Stomach (tissue), 9 donors: ENCODE measurements around the gene CFLAR. TPM values are rescaled to one million over a fixed set of nuclear protein-coding genes. Genes with fewer than 3 reads are reported as not detected.

Experiments
- DNase-seq, 2 donors: peaks; one replicate each; pipeline versions ENCODE4 v3.0.0 to v3.0.0-alpha.2; 2013 to 2019
- H3K27ac ChIP-seq, 5 donors: fragments of 200-600 bp in 4 of 5; sonication (generic) in 4 of 5; one replicate each; pipeline ENCODE4 v1.5.1; 2013 to 2019; ENCODE audit warnings: mild to moderate bottlenecking in 1 of 5, moderate library complexity in 1 of 5
- H3K27me3 ChIP-seq, 3 donors: fragments of 200-600 bp; sonication (generic); one replicate each; pipeline ENCODE4 v1.5.1; 2017 to 2019; ENCODE audit warnings: mixed run types in 1 of 3
- H3K36me3 ChIP-seq, 4 donors: fragments of 200-600 bp; sonication (generic); 1 replicate in 3 of 4; 2 replicates in 1 of 4; pipeline ENCODE4 v1.5.1; 2016 to 2019
- H3K4me1 ChIP-seq, 4 donors: fragments of 200-600 bp; sonication (generic); one replicate each; pipeline ENCODE4 v1.5.1; 2016 to 2019
- H3K4me3 ChIP-seq, 4 donors: fragments of 200-600 bp; sonication (generic) in 3 of 4; one replicate each; pipeline ENCODE4 v1.5.1; 2016 to 2019; ENCODE audit warnings: mild to moderate bottlenecking in 1 of 4
- H3K9me3 ChIP-seq, 4 donors: fragments of 200-600 bp; sonication (generic); one replicate each; pipeline ENCODE4 v1.5.1; 2016 to 2019
- CTCF ChIP-seq, 7 experiments: fragments of 450-650 bp in 4 of 7; fragments of 200-600 bp in 3 of 7; sonication (generic) in 3 of 7; IDR thresholded peaks; one replicate each; pipeline ENCODE4 v1.5.1; 2016 to 2019; ENCODE audit warnings: antibody characterized with exemption in 7 of 7, control low read depth in 2 of 7, mild to moderate bottlenecking in 1 of 7
- EP300 ChIP-seq: sonication (generic); formaldehyde crosslinking; IDR thresholded peaks from one replicate; pipeline ENCODE4 v1.6.1; 2017; ENCODE audit warnings: antibody characterized with exemption
- POLR2A ChIP-seq, 4 donors: fragments of 450-650 bp; IDR thresholded peaks; one replicate each; pipeline ENCODE4 v1.6.1; 2016; ENCODE audit warnings: antibody characterized with exemption in 4 of 4, control low read depth in 2 of 4, mild to moderate bottlenecking in 1 of 4, moderate library complexity in 1 of 4
- POLR2AphosphoS5 ChIP-seq, 3 donors: sonication (generic); formaldehyde crosslinking; IDR thresholded peaks; one replicate each; pipeline ENCODE4 v1.6.1; 2016; ENCODE audit warnings: antibody characterized with exemption in 3 of 3
- WGBS, 5 donors: extraction: QIAGEN DNeasy Blood & Tissue Kit in 3 of 5; methylation state at CpG; one replicate each; pipeline versions ENCODE4 v1.1.5 to v1.1.7; 2013 to 2018; 5-methylcytosine and 5-hydroxymethylcytosine counted together
- intact Hi-C: fragments of 100-400 bp; cut with DNase I; formaldehyde crosslinking; loops from one replicate; pipeline ENCODE4 v1.15.1; 2023; ENCODE audit warnings: low total_unique reads
- polyA plus RNA-seq, 3 donors: library from polyadenylated mRNA; stranded (reverse); fragments of 200-250 nt; gene quantifications; one replicate each; pipeline ENCODE4 v1.2.3, GENCODE V29; 2013
- total RNA-seq, 5 donors: library from RNA; depleted of rRNA; stranded (reverse); fragments of >200 nt; gene quantifications; one replicate each; pipeline versions ENCODE4 v1.1.0 to v1.2.3, GENCODE V29; 2014 to 2016
- donor health status: healthy with polysubstance abuse.
- donor health status: Bipolar disorder and iron deficiency.
- donor health status: healthy.

The CFLAR gene
- total and polyA plus RNA-seq, 8 donors, result 23.3 to 424 (median 177) TPM

DNA sequence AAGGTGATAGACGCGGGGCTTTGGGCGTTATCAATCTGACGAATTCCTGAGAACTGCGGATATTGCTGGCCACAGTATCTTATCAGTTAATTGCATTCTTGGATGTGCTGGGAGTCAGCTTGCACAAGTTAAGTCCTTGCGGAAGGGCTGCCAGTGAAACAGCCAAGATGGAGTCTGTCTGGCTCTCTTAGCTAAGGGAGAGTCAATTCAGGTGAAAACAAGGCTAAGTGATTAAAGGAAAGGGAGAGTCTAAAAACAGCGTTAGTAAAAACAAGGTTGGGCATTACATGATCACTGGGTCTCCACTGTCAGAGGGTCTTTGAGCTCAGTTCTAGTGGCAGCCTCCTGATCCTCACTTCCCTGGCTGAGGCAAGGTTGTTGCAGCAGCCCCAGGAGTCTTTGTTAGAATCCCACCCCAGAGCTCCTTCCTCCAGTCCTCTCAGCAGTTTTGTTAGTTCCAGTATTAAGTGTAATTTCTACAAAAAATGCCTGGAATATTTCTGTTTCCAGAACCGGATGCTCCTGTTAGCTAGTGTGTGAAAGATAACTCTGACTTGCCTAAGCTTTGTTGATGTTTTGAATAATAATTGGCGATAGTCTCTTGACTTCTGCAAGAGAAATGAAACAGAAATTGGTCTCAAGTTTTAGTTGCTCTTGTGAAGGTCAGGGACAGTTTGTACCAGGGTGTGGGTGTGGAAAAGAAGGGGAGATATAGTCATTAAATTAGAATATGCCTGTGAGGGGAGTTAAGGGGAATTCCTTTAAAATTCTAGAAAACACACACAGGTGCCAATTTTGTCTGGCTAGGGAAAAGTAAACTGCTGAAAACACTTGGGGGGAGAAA lies 10.6 kb downstream of the CFLAR start:
- Histone ChIP-seq H3K9me3 (no peaks in the 10 kb centered on the region), H3K36me3 (peaks cover 0 to 9% (median 5%) of the 10 kb centered on the region in 4 donors), H3K4me1 (peaks cover 82 to 100% (median 95%) of the 10 kb centered on the region in 4 donors), H3K4me3 (peak overlapping the region in 3 of 4 donors; percentile 4 to 73 (median 10)), H3K27me3 (no peaks in the 10 kb centered on the region), H3K27ac (peak overlapping the region; percentile 89 to 100 (median 99))
- peak in 1 of 2 donors; percentile 51 for DNase-seq
- WGBS, 5 donors, result 2 to 15% (median 9%) methylated on average over 9 of the region's 9 CpGs
- TF ChIP-seq POLR2A (IDR thresholded peaks at IDR 0.05) (no peak), POLR2AphosphoS5 (IDR thresholded peaks at IDR 0.05) (peak; percentile 31 to 45 (median 31)), EP300 (no peak), CTCF (IDR thresholded peaks at IDR 0.05) (no peak)
- intact Hi-C loops, result no loop called here

- Histone ChIP-seq H3K27me3 (no peaks in the 10 kb centered on the region), H3K9me3 (no peaks in the 10 kb centered on the region), H3K4me1 (peaks cover 82 to 100% (median 96%) of the 10 kb centered on the region in 4 donors), H3K4me3 (peak overlapping the region in 3 of 4 donors; percentile 4 to 33 (median 10)), H3K27ac (peak overlapping the region; percentile 72 to 100 (median 99)), H3K36me3 (peaks cover 0 to 12% (median 6%) of the 10 kb centered on the region in 4 donors)
- intact Hi-C loops, result no loop called here
- DNase-seq, result no peak
- 31 to 56% (median 48%) methylated on average over 2 of the region's 2 CpGs for WGBS, 5 donors
- TF ChIP-seq POLR2A (IDR thresholded peaks at IDR 0.05) (no peak), EP300 (no peak), CTCF (IDR thresholded peaks at IDR 0.05) (no peak), POLR2AphosphoS5 (IDR thresholded peaks at IDR 0.05) (no peak)
Measured at GRCh38 chr2:201127152-201127511, 11.2 kb downstream of the CFLAR start.

DNA sequence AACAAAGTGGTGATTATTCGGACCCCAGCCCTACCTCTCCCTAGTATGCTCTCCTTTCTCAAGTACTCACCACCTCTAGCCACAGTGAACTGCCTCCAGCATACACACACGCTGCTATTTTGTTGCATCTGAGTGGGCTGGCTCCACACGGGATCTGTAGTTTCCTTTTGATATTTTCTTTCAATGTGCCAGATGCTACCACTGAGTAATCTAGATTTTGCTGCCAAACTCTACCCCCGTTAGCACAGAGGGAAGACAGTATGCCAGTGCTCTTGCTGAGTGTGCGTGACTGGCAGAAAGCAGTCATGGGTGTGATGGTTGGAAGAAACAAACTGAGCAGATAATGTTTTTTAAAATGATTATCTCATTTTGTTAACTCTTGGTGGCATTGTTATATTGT lies 11.6 kb downstream of the CFLAR start:
- Histone ChIP-seq H3K4me1 (peaks cover 78 to 100% (median 94%) of the 10 kb centered on the region in 4 donors), H3K4me3 (peak overlapping the region in 3 of 4 donors; percentile 4 to 33 (median 10)), H3K36me3 (peaks cover 0 to 15% (median 7%) of the 10 kb centered on the region in 4 donors), H3K27me3 (no peaks in the 10 kb centered on the region), H3K9me3 (no peaks in the 10 kb centered on the region), H3K27ac (peak overlapping the region; percentile 72 to 100 (median 99))
- TF ChIP-seq EP300, result no peak
- peak in 2 of 3 donors; percentile 17 to 45 for TF ChIP-seq POLR2AphosphoS5 (IDR thresholded peaks at IDR 0.05)
- peak in 1 of 2 donors; percentile 61 for DNase-seq
- 23 to 33% (median 27%) methylated on average over 5 of the region's 5 CpGs for WGBS, 5 donors
- intact Hi-C loops, result no loop called here

DNA sequence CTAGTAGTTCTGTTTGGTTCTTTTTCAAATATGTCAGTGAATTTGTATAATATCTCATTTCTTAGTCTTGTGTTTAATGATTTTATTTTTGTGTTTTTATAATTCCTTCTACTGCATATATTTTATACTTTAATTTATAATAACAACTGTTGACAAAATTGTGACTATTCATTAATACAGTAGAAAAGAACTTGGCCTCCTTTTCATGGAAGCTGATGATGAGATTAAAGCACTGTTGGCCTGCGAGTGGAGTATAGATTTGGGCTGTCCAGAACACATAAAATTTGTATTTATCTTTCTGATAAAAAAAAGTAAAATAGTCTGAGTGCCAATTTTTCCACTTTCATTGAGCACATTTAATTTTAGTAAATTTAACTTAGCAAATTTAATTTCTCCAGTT lies 12.1 kb downstream of the CFLAR start:
- H3K9me3 ChIP-seq, result no peaks in the 10 kb centered on the region
- peaks cover 0 to 19% (median 11%) of the 10 kb centered on the region in 4 donors for H3K36me3 ChIP-seq
- H3K4me3 ChIP-seq, result no peak overlapping the region
- no peak for DNase-seq
- WGBS, 5 donors, result 25 to 68% (median 38%) methylated on average over 1 of the region's 1 CpG
- H3K27ac ChIP-seq, result peak overlapping the region in 4 of 5 donors; percentile 99 to 100 (median 100)
- intact Hi-C loops, result no loop called here
- TF ChIP-seq CTCF (IDR thresholded peaks at IDR 0.05) (no peak), POLR2A (IDR thresholded peaks at IDR 0.05) (no peak), EP300 (no peak), POLR2AphosphoS5 (IDR thresholded peaks at IDR 0.05) (no peak)
- H3K4me1 ChIP-seq, result peaks cover 74 to 100% (median 92%) of the 10 kb centered on the region in 4 donors
- no peaks in the 10 kb centered on the region for H3K27me3 ChIP-seq
